HL-60 (cell line): ENCODE measurements around the gene WDR6.

ENCODE experiments used
- DNase-seq, 2 experiments: peaks; one replicate each; pipeline ENCODE4 v3.0.0-alpha.2; 2010 to 2020; ENCODE audit warnings: low read depth in 1 of 2, low spot score in 1 of 2
- H3K27ac ChIP-seq: fragments of 250-450 bp; sonication (Bioruptor Pico); replicated peaks from 2 replicates; pipeline ENCODE4 v1.5.1; 2020; ENCODE audit warnings: mild to moderate bottlenecking, moderate library complexity
- H3K27me3 ChIP-seq: fragments of 250-450 bp; sonication (Bioruptor Pico); 2 replicates; pipeline ENCODE4 v1.5.1; 2021; ENCODE audit warnings: mild to moderate bottlenecking, moderate library complexity; ENCODE audit not compliant: insufficient read depth, poor library complexity, severe bottlenecking
- H3K4me3 ChIP-seq: replicated peaks from 2 replicates; pipeline ENCODE4 v1.5.1; 2011; ENCODE audit warnings: mild to moderate bottlenecking, control low read depth, low read length; ENCODE audit not compliant: insufficient read depth
- GABPA ChIP-seq: IDR thresholded peaks from 2 replicates; pipeline ENCODE4 v1.6.1; 2012; ENCODE audit warnings: low read depth
- POLR2AphosphoS5 ChIP-seq: IDR thresholded peaks from 2 replicates; pipeline ENCODE4 v1.6.1; 2012; ENCODE audit warnings: low read depth
- SPI1 ChIP-seq: IDR thresholded peaks from 2 replicates; pipeline ENCODE4 v1.6.1; 2012; ENCODE audit warnings: low read depth, mild to moderate bottlenecking, borderline replicate concordance
- TF ChIP-seq, protein P1 (sequence below): IDR thresholded peaks from 2 replicates; pipeline ENCODE4 v1.6.1; 2012; ENCODE audit warnings: low read depth; ENCODE audit not compliant: insufficient replicate concordance
- TF ChIP-seq, protein P2 (sequence below): IDR thresholded peaks from one replicate; pipeline ENCODE4 v1.5.1; 2011; ENCODE audit warnings: low read length, control low read depth, inconsistent platforms; ENCODE audit not compliant: insufficient read depth

Gene WDR6

DNA sequence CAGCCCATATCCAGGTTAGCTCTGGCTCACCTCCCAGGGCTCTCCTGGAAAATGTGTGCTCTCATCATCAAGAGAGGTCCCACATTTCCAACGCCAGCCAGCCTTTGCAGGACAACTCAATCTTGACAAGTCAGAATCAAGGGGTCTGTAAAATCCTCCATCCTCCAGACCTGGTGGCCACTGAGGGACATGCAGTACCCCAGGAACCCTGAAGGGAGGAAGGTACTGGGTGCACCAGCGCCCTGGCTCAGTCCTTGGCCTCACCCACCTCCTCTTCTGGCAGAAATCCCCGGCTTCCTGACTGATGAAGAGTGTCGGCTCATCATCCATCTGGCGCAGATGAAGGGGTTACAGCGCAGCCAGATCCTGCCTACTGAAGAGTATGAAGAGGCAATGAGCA lies 6.0 kb upstream of the WDR6 start:
- H3K27ac ChIP-seq, result no peak overlapping the region
- H3K27me3 ChIP-seq, result no peaks in the 10 kb centered on the region
- TF ChIP-seq, protein P1, sequence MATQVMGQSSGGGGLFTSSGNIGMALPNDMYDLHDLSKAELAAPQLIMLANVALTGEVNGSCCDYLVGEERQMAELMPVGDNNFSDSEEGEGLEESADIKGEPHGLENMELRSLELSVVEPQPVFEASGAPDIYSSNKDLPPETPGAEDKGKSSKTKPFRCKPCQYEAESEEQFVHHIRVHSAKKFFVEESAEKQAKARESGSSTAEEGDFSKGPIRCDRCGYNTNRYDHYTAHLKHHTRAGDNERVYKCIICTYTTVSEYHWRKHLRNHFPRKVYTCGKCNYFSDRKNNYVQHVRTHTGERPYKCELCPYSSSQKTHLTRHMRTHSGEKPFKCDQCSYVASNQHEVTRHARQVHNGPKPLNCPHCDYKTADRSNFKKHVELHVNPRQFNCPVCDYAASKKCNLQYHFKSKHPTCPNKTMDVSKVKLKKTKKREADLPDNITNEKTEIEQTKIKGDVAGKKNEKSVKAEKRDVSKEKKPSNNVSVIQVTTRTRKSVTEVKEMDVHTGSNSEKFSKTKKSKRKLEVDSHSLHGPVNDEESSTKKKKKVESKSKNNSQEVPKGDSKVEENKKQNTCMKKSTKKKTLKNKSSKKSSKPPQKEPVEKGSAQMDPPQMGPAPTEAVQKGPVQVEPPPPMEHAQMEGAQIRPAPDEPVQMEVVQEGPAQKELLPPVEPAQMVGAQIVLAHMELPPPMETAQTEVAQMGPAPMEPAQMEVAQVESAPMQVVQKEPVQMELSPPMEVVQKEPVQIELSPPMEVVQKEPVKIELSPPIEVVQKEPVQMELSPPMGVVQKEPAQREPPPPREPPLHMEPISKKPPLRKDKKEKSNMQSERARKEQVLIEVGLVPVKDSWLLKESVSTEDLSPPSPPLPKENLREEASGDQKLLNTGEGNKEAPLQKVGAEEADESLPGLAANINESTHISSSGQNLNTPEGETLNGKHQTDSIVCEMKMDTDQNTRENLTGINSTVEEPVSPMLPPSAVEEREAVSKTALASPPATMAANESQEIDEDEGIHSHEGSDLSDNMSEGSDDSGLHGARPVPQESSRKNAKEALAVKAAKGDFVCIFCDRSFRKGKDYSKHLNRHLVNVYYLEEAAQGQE, result no peak
- no peak for TF ChIP-seq POLR2AphosphoS5
- TF ChIP-seq, protein P2, sequence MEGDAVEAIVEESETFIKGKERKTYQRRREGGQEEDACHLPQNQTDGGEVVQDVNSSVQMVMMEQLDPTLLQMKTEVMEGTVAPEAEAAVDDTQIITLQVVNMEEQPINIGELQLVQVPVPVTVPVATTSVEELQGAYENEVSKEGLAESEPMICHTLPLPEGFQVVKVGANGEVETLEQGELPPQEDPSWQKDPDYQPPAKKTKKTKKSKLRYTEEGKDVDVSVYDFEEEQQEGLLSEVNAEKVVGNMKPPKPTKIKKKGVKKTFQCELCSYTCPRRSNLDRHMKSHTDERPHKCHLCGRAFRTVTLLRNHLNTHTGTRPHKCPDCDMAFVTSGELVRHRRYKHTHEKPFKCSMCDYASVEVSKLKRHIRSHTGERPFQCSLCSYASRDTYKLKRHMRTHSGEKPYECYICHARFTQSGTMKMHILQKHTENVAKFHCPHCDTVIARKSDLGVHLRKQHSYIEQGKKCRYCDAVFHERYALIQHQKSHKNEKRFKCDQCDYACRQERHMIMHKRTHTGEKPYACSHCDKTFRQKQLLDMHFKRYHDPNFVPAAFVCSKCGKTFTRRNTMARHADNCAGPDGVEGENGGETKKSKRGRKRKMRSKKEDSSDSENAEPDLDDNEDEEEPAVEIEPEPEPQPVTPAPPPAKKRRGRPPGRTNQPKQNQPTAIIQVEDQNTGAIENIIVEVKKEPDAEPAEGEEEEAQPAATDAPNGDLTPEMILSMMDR, result no peak
- TF ChIP-seq GABPA, result no peak
- no peak for TF ChIP-seq SPI1
- H3K4me3 ChIP-seq, result no peak overlapping the region
- DNase-seq, result no peak

DNA sequence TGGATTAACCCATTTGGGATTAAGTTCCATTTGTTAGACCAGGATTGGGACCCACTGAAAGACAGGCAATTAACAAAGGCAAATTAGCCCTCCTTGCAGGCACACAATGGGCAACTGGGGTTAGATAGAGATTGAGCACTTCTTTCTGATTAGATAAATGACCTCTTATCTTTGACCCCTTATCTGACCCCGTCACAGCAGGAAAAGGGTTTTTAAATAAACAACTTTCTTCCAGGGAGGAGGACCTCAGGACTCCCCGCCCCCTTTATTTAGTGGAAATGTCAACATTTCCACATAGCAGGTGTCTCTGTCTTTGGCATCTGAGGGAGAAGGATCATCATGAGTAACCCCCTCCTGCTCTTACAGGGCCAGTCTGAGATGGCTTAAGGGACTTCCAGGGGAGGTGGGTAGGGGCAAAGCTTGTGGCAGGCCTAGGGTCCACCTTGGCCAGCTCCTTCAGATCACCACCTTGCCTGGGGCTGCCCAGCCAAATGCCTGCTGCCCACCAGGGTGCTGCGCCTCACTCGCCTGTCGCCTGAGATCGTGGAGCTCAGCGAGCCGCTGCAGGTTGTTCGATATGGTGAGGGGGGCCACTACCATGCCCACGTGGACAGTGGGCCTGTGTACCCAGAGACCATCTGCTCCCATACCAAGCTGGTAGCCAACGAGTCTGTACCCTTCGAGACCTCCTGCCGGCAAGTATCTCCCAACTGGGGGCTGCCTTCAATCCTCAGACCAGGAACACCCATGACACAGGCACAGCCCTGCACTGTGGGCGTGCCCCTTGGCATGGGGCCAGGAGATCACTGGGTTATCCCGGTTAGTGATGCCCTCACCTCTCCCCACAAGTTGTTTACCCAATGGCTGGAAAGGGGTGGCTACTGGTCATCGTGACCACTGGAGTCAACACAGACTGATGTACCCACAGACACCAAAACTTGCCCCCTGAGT lies 2.6 kb upstream of the WDR6 start:
- DNase-seq, result no peak
- TF ChIP-seq, protein P2, result no peak
- no peak for TF ChIP-seq POLR2AphosphoS5
- TF ChIP-seq, protein P1, result no peak
- no peak for TF ChIP-seq GABPA
- TF ChIP-seq SPI1, result no peak
- no peak overlapping the region for H3K27ac ChIP-seq
- no peaks in the 10 kb centered on the region for H3K27me3 ChIP-seq
- H3K4me3 ChIP-seq, result no peak overlapping the region

DNA sequence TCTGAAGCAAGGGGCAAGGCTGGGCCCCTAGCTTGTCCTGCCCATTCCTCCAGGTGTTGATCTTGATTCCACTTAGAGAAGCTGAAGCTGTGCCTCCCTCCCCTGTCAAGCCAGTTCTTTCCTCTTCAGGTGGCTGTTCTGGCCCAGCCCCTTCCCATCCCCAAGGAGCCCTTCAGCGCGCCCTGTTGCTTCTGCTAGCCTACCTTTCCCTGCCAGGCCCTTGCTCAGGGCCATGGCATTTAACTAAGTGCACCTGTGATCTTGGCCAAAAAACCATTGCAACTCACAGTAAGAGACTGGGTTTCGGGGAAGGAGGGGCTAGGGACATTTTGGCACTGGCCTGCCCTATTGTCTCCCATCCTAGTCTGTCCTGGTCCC lies 1.9 kb upstream of the WDR6 start:
- DNase-seq, result no peak
- no peak overlapping the region for H3K4me3 ChIP-seq
- no peak overlapping the region for H3K27ac ChIP-seq
- TF ChIP-seq, protein P1, result no peak
- TF ChIP-seq, protein P2, result no peak
- TF ChIP-seq POLR2AphosphoS5, result no peak
- H3K27me3 ChIP-seq, result no peaks in the 10 kb centered on the region
